Ovary (tissue), 9 donors: ENCODE measurements around the gene DCDC2C. TPM values are rescaled to one million over a fixed set of nuclear protein-coding genes. Genes with fewer than 3 reads are reported as not detected.

Source experiments
- DNase-seq, 5 donors: peaks; one replicate each; pipeline ENCODE4 v3.0.0-alpha.2; 2019 to 2020
- H3K27ac ChIP-seq, 2 donors: fragments of 200-600 bp; one replicate each; pipeline versions ENCODE4 v1.5.1 to v1.8.0; 2019 to 2022
- H3K27me3 ChIP-seq: fragments of 200-600 bp; one replicate; pipeline ENCODE4 v1.8.0; 2022
- H3K36me3 ChIP-seq: fragments of 200-600 bp; sonication (generic); one replicate; pipeline ENCODE4 v1.5.1; 2019
- H3K4me1 ChIP-seq: one replicate; pipeline ENCODE4 v1.8.1; 2013; ENCODE audit warnings: mild to moderate bottlenecking, moderate library complexity; ENCODE audit not compliant: insufficient read depth
- H3K4me3 ChIP-seq: fragments of 200-600 bp; sonication (generic); one replicate; pipeline ENCODE4 v1.5.1; 2017
- H3K9me3 ChIP-seq, 2 donors: fragments of 200-600 bp in 1 of 2; sonication (generic) in 1 of 2; one replicate each; pipeline versions ENCODE4 v1.5.1 to v1.8.1; 2013 to 2019; ENCODE audit warnings: mild to moderate bottlenecking in 1 of 2, moderate library complexity in 1 of 2
- CTCF ChIP-seq, 3 donors: fragments of 450-650 bp in 2 of 3; fragments of 200-600 bp in 1 of 3; IDR thresholded peaks; one replicate each; pipeline versions ENCODE4 v1.5.1 to v1.8.0; 2016 to 2022; ENCODE audit warnings: antibody characterized with exemption in 3 of 3, mild to moderate bottlenecking in 1 of 3
- EP300 ChIP-seq: sonication (generic); formaldehyde crosslinking; IDR thresholded peaks from one replicate; pipeline ENCODE4 v1.6.1; 2017; ENCODE audit warnings: antibody characterized with exemption
- POLR2A ChIP-seq: fragments of 450-650 bp; IDR thresholded peaks from one replicate; pipeline ENCODE4 v1.6.1; 2017; ENCODE audit warnings: antibody characterized with exemption, mild to moderate bottlenecking, moderate library complexity
- WGBS, 3 donors: extraction: QIAGEN DNeasy Blood & Tissue Kit in 1 of 3; methylation state at CpG; one replicate each; pipeline versions ENCODE4 v1.1.5 to v1.1.7; 2013 to 2017; 5-methylcytosine and 5-hydroxymethylcytosine counted together
- intact Hi-C, 4 donors: fragments of 100-400 bp; cut with DNase I; formaldehyde crosslinking; loops; one replicate each; pipeline versions ENCODE4 v1.11.0 to v1.15.1; 2022 to 2023
- polyA plus RNA-seq, 2 donors: library from polyadenylated mRNA; stranded (reverse); fragments of 200-250 nt in 1 of 2; fragments of 350-450 nt in 1 of 2; fragmentation: Illumina TruSeq in 1 of 2; extraction: RNeasy Lipid Tissue Mini Kit (QIAGEN cat#74804) in 1 of 2; gene quantifications; one replicate each; pipeline ENCODE4 v1.2.3, GENCODE V29; 2013 to 2014
- total RNA-seq, 7 donors: library from RNA; depleted of rRNA in 2 of 7; stranded (reverse); fragments of >200 nt in 2 of 7; fragmentation: NEBNext Ultra II Directional in 3 of 7; extraction: Animal tissue kit (Norgen Biotek cat#: 25700) in 3 of 7; gene quantifications; one replicate each; pipeline versions ENCODE4 v1.1.0 to v1.2.4, GENCODE V29; 2016 to 2023
- donor health status: DM: no; HTN: no; CAD: no; lungs with moderate emphysema.
- donor health status: DM: no; HTN: no; CAD: no.
- donor health status: Bipolar disorder and iron deficiency.
- donor health status: DM: yes; HTN: yes; CAD: no.
- donor health status: DM: no; HTN: no; CAD: no.
- donor health status: DM: yes; HTN: yes; CAD: no.

DCDC2C gene
- total and polyA plus RNA-seq, 9 donors = 0.11 to 0.95 (median 0.42) TPM; not detected in 6

- no peaks in the 10 kb centered on the region for H3K4me1 ChIP-seq
- no peaks in the 10 kb centered on the region for H3K9me3 ChIP-seq
- no peaks in the 10 kb centered on the region for H3K36me3 ChIP-seq
- H3K4me3 ChIP-seq = no peak overlapping the region
- TF ChIP-seq EP300 (no peak), CTCF (IDR thresholded peaks at IDR 0.05) (no peak), POLR2A (no peak)
- no peak overlapping the region for H3K27ac ChIP-seq
- intact Hi-C loops = no loop called here
- 58 to 63% (median 61%) methylated on average over 13 to 14 of the region's 14 CpGs for WGBS, 3 donors
- no peak for DNase-seq
- H3K27me3 ChIP-seq = no peaks in the 10 kb centered on the region
Measured at GRCh38 chr2:3868012-3868805, 164.8 kb downstream of the DCDC2C start.

- intact Hi-C loops = no loop called here
- Histone ChIP-seq H3K36me3 (no peaks in the 10 kb centered on the region), H3K27ac (no peak overlapping the region), H3K27me3 (no peaks in the 10 kb centered on the region), H3K4me3 (no peak overlapping the region), H3K4me1 (no peaks in the 10 kb centered on the region), H3K9me3 (no peaks in the 10 kb centered on the region)
- 78 to 88% (median 80%) methylated on average over 7 of the region's 7 CpGs for WGBS, 3 donors
- DNase-seq = no peak
- TF ChIP-seq CTCF (IDR thresholded peaks at IDR 0.05) = no peak
- no peak for TF ChIP-seq POLR2A
- no peak for TF ChIP-seq EP300
Measured at GRCh38 chr2:3870222-3870621, 166.8 kb downstream of the DCDC2C start.

GRCh38 chr2:3871002-3871401 is 167.6 kb downstream of the DCDC2C start:
- Histone ChIP-seq H3K9me3 (no peaks in the 10 kb centered on the region), H3K4me1 (no peaks in the 10 kb centered on the region), H3K4me3 (no peak overlapping the region), H3K27ac (no peak overlapping the region), H3K27me3 (no peaks in the 10 kb centered on the region), H3K36me3 (no peaks in the 10 kb centered on the region)
- DNase-seq = no peak
- WGBS, 3 donors = 72 to 88% (median 78%) methylated on average over 4 of the region's 4 CpGs
- TF ChIP-seq CTCF (IDR thresholded peaks at IDR 0.05) = no peak
- no peak for TF ChIP-seq POLR2A
- no peak for TF ChIP-seq EP300
- intact Hi-C loops = no loop called here

GRCh38 chr2:3872451-3872850 is 169.1 kb downstream of the DCDC2C start:
- DNase-seq = no peak
- TF ChIP-seq EP300 (no peak), CTCF (IDR thresholded peaks at IDR 0.05) (no peak), POLR2A (no peak)
- H3K4me3 ChIP-seq = no peak overlapping the region
- H3K27ac ChIP-seq = no peak overlapping the region
- intact Hi-C loops = no loop called here
- no peaks in the 10 kb centered on the region for H3K4me1 ChIP-seq
- WGBS, 3 donors = 90 to 97% (median 95%) methylated on average over 3 of the region's 3 CpGs
- H3K27me3 ChIP-seq = no peaks in the 10 kb centered on the region
- no peaks in the 10 kb centered on the region for H3K9me3 ChIP-seq
- no peaks in the 10 kb centered on the region for H3K36me3 ChIP-seq
